ENCODE results near the gene UCKL1.

DNA sequence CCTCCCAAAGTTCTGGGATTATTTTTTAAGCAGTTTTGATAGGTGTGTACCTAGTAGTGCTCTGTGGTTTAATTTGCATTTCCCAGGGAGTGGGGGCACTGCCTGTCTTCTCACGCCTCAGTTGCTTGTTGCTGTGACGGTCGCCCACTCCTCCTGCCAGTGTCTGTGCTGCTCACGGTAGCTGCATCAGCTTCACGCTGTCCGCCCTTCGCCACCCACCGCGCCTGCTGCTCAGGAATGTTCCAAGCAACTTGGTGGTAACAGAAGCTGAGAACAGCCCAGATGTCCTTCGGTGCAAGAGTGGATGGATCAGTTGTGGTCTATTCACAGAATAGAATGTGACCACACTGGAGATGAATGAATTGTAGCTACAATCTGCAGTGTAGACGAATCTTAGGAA, 38.4 kb downstream of the UCKL1 start:
- no peak for TF ChIP-seq NFRKB (IDR thresholded peaks at IDR 0.05)
- no peak for TF ChIP-seq CTBP1 (IDR thresholded peaks at IDR 0.05; ENCODE audit: borderline replicate concordance)
- no peak for TF ChIP-seq SP1 (IDR thresholded peaks at IDR 0.05)
- no peak for TF ChIP-seq BHLHE40 (IDR thresholded peaks at IDR 0.05; ENCODE audit: borderline replicate concordance)
- TF ChIP-seq FOXM1 (IDR thresholded peaks at IDR 0.05; ENCODE audit: borderline replicate concordance) = no peak
- TF ChIP-seq FOXK2 (IDR thresholded peaks at IDR 0.05) = no peak
- TF ChIP-seq ELF4 (IDR thresholded peaks at IDR 0.05) = no peak
- no peak for TF ChIP-seq SUZ12 (IDR thresholded peaks at IDR 0.05)
- TF ChIP-seq FOXA1 (IDR thresholded peaks at IDR 0.05) = no peak
- TF ChIP-seq ARNT (IDR thresholded peaks at IDR 0.05) = no peak
- TF ChIP-seq LEF1 (IDR thresholded peaks at IDR 0.05; ENCODE audit: borderline replicate concordance) = no peak
- TF ChIP-seq HDGF (IDR thresholded peaks at IDR 0.05; ENCODE audit: borderline replicate concordance) = no peak
- TF ChIP-seq, protein P1, sequence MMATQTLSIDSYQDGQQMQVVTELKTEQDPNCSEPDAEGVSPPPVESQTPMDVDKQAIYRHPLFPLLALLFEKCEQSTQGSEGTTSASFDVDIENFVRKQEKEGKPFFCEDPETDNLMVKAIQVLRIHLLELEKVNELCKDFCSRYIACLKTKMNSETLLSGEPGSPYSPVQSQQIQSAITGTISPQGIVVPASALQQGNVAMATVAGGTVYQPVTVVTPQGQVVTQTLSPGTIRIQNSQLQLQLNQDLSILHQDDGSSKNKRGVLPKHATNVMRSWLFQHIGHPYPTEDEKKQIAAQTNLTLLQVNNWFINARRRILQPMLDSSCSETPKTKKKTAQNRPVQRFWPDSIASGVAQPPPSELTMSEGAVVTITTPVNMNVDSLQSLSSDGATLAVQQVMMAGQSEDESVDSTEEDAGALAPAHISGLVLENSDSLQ (IDR thresholded peaks at IDR 0.05) = no peak
